Medulla oblongata (tissue), 1 donor: ENCODE data around the gene MAN1A2.

Experiments used
- DNase-seq: peaks from one replicate; pipeline ENCODE4 v3.0.0-alpha.2; 2015; ENCODE audit errors: extremely low spot score

Gene MAN1A2

DNA sequence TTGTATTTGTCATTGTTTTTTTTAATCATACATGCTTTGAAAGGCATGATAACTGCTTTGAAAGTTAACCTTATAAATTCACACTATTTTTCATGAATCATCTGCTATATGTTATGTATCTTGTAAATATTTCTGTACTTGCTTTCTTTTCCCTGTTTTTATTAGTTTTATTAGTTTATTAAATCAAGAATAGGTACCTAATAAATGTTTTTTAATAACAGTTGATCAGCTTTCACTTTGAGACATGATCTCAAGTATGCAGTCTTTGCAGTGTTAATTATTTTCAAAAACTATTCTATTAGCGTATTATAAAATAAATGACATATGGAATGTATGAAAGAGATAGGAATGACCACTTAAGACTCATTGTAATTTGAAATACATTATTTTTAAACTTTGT, 127.8 kb downstream of the MAN1A2 start:
- DNase-seq: no peak

DNA sequence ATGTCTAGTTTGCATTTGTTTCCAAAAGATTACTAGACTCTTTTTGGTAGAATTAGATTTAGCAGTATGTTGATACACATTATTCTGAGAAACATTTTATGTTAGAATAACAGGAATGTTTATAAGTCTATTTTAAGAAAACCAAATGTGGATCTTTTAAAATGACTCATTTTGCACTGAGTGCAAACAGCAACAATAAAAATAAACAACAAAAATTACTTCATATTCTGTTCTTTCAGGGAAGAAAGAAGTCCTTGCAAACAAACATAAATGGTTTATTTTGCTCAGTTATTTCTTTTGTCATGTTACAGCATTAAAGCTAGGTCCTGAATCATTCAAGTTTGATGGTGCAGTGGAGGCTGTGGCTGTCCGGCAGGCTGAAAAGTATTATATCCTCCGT, 131.8 kb downstream of the MAN1A2 start:
- DNase-seq: no peak

DNA sequence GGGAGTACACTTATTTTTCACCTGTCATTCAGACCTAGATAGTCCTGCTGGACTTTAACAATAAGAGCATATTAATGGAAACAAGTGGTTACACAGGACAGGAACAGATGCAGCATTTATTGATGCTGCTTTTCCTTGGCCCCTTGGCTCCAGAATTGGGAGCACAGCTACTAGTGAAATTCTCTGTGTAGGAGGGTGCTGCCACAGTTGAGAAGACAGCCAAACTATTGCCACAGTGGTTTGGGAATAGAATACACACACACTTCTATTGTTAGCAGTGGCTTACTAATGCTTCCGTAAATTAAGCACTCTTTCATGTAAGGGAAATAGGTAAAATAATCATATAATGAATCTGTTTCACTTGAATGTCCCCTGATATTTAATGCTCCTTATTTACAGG, 133.3 kb downstream of the MAN1A2 start:
- no peak for DNase-seq

DNA sequence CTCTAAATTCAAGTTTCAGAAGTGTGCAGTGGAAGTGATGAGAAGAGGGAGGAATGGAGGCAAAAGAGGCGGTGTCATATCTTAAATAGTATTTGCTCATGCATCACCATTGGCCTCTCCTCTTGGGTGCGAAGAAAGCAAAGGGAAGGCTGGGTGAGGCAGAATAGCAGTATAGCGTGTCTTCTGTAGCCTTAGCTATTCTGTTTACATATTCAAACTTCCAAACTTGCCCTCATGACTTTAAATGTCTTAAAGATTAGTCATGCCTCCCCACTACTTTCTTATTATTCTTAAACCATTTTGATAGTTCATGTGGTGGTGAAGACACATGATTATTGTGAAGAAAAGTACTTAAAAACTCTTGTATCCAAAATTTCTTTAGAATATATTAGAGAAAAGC, 134.0 kb downstream of the MAN1A2 start:
- DNase-seq: no peak

DNA sequence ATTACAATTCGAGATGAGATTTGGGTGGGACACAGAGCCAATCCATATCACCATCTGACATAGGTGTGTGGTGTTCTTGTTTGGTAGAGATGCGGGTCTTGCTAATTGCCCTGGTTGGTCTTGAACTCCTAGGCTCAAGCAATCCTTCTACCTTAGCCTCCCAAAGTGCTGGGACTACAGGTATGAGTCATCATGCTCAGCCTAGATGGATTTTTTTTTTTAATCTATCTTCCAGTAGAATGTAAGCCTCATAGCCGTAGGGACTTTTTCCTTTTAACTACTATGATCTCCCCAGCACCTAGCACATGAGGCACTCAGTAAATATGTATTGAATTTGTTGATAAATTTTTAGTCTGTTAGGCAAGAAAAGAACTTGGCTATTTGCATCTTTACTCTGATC, 144.0 kb downstream of the MAN1A2 start:
- DNase-seq: no peak

DNA sequence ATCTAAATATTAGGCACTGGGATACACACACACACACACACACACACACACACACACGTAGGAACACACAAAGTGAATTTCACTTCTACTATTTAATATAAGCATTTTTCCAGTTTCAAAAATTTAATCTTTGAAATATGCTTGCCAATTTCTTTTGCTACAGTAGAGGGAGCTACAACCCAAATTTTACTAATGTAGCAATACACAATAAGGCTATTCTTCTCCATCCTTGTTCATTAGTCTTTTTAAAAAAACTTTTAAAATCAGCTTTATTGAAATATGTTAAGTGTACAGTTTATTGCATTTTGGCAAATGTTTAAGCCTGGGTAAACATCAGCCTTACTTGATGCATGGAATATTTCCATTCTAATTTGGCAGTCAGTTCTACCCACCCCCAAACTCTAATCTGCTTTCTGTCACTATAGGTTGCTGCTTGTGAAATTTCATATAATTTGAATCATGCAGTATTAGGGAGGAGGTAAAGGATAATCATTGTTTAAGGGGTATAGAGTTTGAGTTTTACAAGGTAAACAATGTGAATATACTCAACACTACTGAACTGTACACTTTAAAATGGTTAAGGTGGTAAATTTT, 145.6 kb downstream of the MAN1A2 start:
- peak; percentile 22 for DNase-seq

DNA sequence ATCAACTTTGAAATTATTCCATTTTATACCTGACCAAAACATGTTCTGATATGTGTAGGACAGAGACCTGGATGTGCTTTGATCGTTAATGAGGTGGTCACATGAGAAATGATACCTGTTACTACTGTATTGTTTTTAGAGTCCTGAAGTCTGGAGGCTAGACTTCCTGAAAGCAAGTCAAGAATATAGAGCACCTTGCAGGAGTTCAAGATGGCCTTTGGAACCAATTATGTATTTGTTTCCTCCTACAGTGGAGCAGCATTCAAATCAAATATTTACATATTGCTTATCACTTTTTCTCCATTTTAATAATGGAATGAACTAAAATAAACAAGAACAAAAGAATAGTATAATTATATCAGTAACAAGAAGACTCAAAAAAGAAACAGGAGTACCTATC, 155.9 kb downstream of the MAN1A2 start:
- no peak for DNase-seq

DNA sequence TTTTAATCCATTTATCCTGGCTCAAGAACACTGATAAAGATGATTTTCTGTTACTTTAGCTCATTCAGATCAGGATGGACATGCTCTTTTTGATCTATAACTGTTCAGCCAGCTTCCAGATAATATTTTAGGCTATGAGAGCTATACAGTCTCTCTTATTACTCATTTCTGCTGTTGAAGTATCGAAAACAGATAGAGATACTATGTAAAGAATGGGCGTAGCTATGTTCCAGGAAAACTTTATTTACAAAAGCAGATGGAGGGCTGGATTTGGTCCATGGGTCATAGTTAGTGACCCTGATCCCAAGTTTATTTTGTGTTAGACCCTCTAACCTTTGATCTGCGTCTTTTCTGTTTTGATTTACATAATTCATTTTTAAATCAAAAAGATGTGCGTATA, 159.8 kb downstream of the MAN1A2 start:
- DNase-seq: no peak

DNA sequence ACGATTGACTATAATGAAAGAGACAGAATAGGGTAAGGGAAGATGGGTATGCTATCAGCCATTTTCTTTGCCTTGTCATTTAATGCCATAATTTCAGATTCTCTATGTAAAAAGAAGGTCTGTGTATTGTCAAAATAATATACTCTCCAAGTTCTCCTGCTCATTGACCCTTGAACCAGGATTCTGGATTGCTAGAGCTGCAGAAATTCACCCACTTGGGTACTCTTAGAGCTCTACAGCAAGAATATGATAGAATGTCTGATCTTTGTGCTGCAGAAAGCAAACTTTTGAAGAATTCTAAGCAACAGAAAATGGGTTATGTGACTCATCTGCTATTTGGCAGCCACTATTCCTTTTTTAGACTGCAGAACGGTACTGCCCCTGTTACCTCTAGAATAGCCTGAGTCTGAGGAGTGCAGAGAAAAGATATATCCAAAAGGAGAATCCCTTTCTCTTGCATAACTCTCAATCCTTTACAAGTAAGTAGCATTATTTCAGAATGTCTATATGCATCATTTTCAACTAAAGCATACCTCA, 160.4 kb downstream of the MAN1A2 start:
- no peak for DNase-seq

DNA sequence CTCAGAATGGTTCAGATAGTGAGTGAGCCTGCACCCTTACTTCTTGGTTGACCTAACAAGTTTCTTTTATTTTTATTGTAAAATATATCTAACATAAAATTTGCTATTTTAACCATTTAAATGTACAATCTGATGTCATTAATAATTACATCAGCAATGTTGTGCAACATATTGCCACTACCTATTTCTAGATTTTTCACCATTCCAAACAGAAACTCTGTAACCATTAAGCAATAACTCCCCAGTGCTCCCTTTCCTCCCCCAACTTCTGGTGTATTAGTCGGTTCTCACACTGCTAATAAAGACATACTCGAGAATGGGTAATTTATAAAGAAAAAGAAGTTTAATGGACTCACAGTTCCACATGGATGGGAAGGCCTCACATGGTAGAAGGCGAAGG, 162.4 kb downstream of the MAN1A2 start:
- DNase-seq: no peak

DNA sequence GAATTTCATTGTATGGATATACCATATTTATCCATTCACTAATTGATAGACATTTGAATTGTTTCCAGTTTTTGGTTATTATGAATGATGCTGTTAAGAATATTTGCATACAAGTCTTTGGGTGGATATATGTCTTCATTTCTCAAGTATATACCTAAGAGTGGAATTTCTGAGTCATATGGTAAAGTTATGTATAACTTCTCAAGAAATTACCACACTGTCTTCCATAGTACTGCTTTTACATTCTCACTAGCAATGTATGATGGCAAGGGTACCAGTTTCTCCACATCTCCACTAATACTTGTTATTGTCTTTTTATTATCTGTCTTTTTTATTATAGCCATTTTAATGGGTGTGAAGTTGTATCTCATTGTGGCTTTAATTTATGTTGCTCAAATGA, 164.0 kb downstream of the MAN1A2 start:
- DNase-seq: no peak

DNA sequence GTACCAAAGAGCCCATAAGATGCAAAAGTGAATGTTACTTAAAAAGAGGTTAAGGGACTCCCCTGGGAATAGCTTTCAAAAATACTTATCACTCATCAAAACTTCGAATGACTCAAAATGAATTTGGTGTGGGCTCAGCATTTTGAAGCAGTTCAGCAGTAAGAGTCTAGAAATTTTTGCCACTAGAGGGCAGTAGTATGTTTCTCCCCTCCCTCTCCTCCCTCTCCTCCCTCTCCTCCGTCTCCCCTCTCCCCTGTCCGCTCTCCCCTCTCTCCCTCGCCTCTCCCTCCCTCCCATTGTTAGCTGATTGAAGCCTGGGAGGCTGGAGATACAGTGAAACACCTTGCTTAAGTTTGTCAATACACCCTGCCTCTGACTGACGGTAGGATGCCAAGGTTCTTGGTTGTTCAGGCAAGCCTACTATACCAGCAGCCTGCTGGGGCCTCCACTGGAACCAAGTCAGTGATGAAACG, 167.8 kb downstream of the MAN1A2 start:
- peak; percentile 66 for DNase-seq

DNA sequence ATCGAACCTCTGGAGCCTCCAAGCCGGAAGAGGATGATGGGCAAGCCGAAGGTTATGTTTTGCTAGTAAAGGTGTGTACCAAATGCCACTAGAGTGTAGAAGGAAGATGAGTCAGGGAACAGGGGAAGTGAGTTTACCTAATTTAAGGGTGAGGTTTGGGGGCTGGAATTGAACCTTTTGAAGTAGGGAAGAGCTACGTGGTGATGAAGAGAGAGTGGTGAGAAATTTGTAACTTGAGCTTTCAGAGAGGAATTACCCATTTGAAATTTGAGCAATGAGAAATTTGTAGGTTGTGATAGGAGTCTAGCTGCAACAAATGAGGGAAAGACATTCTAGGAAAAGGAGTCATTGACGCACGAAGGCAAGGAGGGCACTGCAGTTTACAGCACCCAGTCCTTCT, 168.6 kb downstream of the MAN1A2 start:
- DNase-seq: no peak

DNA sequence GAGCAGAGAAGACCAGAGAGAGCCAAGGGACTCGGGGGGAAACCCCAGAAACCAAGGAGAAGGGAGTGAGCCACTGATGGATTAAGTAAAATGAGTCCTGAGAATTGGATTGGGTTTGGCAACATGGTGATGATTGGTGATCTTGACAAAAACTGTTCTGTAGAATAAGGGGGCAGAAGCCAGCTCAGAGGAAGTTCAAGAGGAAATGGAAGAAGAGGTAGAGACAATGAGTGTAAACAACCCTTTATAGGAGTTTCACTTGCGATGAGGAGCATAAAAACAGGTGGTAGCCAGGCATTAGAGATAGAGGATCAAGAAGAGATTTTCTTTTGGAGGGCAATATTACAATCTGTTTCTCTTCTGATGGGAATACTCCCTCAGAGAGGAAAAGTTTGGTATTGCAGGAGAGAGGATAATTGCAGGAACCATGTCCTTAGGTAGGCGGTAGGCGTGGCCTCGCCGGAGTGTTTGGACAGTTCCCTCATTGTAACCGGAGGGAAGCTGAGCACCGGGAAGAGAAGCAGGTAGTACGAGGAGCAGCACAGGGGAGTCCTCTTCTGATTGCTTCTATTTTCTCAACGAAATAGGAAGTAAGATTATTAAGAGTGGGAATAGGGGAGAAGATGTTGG, 170.2 kb downstream of the MAN1A2 start:
- no peak for DNase-seq

DNA sequence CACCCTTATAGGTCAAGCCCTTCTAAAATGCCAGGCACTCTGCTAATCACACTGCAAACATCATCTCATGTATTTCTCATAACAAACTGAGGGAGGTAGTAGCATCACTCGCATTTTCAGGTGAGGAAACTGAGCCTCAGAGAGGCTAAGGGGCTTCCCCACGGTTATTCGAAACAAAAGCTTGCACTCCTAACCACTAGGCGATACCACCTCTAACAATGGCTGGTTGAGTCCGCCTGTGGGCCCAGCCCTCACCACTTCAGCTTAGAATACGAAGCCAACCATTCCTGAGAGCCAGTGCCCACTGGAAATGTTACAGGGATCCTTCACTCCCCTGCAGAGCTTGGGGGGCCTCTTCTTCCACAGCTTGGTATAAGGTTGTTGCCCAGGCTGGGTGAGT, 173.3 kb downstream of the MAN1A2 start:
- DNase-seq: no peak

DNA sequence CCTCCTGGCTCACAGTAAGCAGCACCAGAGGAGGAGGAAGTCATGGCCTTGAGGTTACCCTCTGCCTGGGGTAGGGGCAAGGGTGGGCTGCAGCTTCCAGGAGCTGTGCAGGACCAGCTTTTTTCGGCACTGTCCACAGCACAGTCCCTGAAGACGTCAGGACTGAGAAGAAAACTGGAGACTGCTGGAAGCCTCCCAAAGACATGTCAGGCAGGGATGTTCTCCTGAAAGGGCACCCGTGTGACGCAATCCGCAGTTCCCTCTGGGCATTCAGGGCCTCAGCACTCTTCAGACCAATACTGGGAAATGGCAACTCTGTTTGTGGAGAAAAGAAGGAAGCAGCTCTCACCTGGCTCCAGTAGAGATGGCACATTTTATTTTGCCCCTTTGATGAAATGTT, 173.8 kb downstream of the MAN1A2 start:
- no peak for DNase-seq

DNA sequence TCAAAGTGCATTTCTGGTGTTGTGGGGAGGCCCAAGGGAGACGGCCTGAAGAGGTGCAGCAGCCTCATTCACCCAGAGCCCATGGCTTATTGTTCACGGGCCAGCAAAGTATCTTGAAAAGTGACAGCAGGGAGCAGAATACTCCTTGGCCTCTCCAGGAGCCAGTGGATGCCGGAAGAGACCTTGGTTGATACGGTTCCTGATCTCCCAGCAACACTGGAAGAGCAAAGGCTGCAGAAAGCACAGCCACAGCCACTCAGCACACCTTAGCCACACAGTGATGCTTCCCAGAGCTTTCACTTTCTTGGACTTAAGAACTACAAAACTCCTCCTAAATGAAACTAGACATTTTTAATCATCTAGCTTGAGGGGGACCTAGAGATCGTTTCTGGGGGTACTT, 174.3 kb downstream of the MAN1A2 start:
- DNase-seq: no peak

DNA sequence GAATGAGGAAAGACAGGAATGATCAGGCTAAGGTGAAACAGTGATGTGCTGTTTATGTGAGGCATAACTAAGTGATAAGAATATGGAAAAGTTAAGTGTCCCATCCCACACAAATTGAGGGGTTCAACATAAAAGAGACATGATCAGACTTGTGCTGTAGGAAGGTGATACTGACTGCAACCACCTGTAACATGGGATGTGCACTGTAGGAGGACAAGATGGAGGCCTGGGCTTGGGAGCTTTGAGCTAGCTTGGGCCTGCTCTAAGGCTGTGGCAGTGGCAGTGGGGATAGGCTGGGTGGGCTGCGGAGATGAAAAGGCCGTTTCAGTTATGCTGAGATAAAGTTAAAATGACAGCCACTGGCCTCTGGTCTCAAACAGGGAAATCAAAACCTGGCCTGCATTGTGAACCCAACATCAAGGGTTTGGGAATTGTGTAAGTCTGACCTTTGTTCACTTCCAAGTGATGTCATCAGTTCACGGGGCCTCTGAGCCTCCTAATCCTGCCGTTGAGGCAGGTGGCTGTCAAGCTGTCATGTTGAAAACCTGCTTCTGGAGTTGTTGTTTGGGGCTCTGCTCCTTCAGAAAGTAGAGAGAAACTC, 177.4 kb downstream of the MAN1A2 start:
- DNase-seq: no peak

DNA sequence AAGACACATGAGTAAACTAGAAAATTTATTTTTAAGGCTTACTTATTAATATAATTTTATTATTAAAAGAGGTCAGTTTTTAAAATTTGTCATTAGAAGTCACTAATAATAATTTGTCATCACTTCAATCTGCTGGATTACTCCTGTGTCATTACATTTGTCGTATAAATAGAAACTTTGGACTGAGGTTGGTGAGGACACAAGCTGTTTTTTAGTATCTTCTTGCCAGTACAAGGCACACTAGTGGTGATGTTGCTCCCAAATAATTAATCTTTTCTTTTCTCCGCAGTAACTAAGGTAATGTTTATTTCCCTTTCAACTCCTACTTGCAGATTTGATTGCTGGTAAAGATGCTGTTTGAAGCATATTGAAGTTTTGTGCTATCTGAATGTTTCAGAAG, 179.2 kb downstream of the MAN1A2 start:
- no peak for DNase-seq

DNA sequence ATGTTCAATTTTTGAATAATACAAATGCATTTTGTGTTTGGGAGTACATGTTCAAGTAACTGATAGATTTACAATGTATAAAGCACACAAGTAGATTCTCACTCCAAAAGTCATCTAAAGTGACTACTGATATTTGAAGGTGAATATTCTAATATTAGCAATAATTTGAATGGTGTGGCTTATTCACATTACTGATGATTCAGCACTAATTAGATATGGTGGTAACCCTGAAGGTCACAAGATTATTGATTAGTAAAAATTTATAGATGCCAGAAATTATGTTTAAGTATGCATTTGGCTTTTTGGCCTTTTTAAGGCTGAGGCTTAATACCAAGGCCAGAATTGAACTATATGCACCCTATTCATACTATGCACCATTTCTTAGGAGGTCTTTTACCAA, 186.2 kb downstream of the MAN1A2 start:
- no peak for DNase-seq

DNA sequence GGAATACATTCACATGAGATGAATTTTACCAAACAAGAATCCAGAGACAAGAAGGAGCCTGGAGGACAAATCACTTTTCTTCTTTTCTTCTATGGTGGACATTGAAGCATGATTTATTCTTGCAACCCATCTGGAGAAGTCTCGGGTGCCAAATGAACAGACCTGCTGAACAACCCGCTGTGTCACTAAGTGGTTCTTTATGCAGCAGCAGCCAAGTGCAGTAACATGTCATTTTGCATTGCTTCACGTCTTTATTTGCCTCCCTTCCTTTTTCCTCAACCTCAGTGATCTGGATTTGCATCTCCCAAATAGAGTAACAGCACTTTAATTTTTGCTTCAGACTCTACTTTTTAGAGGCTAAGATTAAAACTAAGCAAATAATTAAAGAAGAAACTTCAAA, 188.6 kb downstream of the MAN1A2 start:
- no peak for DNase-seq

DNA sequence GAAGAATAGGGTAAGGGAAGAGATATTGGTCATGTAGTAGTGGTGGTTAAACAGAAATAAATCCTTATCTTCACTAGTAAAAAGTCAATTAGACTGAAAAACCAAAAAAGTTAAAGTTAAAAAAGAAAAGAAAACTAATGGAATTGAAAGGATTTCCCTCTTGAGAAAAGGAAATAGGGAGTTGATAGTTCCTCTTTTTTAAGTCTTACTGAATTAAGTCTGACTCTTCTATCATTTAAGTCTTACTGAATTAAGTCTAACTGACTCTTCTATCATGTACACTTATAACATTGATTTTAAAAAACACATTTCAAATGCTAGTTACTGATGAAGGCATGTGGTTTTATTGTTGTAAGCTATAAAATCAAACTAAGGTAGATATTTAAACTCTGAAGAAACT, 189.1 kb downstream of the MAN1A2 start:
- DNase-seq: no peak

DNA sequence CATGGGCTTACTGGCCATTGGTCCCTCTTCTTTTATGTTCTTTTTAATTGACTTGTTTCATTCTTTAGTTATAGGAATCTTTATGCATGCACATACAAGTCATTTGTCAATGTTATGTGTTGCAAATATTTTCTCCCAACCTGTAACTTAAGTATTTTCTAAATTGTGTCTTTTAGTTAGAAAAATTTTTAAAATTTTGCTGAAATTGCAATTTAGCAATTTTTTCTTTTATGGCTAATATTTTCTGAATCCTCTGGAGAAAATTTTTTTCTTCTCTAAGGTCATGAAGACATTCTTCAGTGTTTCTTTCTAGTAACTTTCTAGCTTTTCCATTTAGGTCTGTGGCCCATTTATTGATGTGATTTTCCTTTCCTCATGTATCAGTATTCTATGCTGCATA, 189.7 kb downstream of the MAN1A2 start:
- no peak for DNase-seq
